Fibroblast of the aortic adventitia (primary cell): Measurements from ENCODE around the gene DDX52. TPM values are rescaled to one million over a fixed set of nuclear protein-coding genes. Genes with fewer than 3 reads are reported as not detected.

Experiments
- DNase-seq: peaks from one replicate; pipeline ENCODE4 v3.0.0-alpha.2; 2010; ENCODE audit warnings: low read depth
- H3K4me3 ChIP-seq: 2 replicates; pipeline ENCODE4 v1.5.1; 2011; ENCODE audit warnings: low read depth, mild to moderate bottlenecking, control low read depth, low read length, moderate library complexity
- total RNA-seq: library from RNA; depleted of rRNA; stranded (reverse); fragments of >200 nt; gene quantifications from 2 replicates; pipeline ENCODE4 v1.2.3, GENCODE V29; 2012; ENCODE audit warnings: low replicate concordance
- TF ChIP-seq, protein P1 (sequence below): IDR thresholded peaks from 2 replicates; pipeline ENCODE4 v1.5.1; 2011; ENCODE audit warnings: mild to moderate bottlenecking, low read length, control low read depth, inconsistent platforms; ENCODE audit not compliant: insufficient read depth

Gene DDX52
- total RNA-seq, 1 donor, result 29.9 TPM

DNA sequence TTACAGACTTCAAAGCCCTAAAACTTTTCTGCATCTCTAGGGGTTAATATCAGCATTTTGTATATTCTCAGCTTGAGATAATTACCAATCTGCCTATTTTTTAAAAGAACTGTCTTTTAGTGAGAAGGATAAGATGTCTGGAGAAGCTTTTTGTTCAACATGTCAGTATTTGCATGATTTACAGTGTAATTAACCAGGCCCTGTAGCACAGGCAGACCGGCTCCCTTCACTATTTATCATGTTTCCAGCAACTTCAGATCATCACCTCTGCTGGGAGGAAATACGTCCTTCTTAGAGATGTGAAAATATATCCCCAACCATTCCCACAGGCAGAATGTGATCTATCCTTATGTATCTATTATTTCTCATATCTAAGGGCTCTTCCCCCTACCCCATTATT is 8.6 kb upstream of the DDX52 start:
- TF ChIP-seq, protein P1, sequence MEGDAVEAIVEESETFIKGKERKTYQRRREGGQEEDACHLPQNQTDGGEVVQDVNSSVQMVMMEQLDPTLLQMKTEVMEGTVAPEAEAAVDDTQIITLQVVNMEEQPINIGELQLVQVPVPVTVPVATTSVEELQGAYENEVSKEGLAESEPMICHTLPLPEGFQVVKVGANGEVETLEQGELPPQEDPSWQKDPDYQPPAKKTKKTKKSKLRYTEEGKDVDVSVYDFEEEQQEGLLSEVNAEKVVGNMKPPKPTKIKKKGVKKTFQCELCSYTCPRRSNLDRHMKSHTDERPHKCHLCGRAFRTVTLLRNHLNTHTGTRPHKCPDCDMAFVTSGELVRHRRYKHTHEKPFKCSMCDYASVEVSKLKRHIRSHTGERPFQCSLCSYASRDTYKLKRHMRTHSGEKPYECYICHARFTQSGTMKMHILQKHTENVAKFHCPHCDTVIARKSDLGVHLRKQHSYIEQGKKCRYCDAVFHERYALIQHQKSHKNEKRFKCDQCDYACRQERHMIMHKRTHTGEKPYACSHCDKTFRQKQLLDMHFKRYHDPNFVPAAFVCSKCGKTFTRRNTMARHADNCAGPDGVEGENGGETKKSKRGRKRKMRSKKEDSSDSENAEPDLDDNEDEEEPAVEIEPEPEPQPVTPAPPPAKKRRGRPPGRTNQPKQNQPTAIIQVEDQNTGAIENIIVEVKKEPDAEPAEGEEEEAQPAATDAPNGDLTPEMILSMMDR, result no peak
- no peak for DNase-seq
- H3K4me3 ChIP-seq, result no peak overlapping the region

DNA sequence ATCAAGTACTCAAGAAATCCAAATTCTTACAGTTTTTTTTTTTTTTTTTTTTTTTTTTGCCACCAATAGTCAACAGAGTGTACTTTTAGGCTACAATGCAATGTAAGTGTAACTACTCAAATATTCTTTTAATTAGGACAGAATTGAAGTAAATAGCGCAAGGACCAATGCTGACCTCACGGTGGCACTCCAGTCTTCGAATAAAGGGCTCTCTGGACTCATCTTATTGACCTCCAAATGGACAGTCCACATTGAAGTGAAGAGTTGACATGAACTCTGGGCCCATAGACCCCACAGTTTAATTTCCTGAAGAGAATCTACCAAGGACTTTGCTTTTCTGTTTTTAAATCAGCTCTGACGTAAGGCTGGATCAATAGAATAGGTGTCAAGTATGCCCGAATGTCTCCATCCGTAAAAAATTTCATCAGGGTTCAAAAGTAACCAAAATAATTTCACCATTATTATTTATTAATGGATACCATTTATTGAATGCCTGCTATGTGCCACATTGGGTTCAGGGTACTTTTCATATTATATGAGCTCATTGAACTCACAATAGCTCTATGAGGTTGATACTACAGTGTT is 7.3 kb upstream of the DDX52 start:
- peak; percentile 59 for DNase-seq
- TF ChIP-seq, protein P1, result peak; percentile 52
- no peak overlapping the region for H3K4me3 ChIP-seq

DNA sequence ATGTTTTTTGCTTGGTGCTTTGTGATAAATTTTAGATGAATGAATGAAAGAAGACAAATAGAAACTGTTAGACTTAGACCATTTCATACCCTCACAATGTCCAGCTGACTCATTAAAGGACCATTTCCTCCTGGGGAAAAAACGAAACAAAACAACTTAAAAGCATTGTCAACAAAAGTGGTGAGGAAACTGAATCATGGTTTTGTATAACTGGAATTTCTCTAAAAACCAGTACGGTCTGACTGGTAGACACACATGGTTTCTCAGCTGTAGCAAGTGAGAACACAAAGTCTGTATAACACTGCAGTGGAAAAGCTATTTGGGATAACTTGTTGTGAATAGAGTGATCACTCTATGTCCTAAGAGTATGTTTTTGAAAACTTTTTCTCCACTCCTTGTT is 5.3 kb upstream of the DDX52 start:
- TF ChIP-seq, protein P1, result no peak
- peak; percentile 71 for DNase-seq
- H3K4me3 ChIP-seq, result no peak overlapping the region

DNA sequence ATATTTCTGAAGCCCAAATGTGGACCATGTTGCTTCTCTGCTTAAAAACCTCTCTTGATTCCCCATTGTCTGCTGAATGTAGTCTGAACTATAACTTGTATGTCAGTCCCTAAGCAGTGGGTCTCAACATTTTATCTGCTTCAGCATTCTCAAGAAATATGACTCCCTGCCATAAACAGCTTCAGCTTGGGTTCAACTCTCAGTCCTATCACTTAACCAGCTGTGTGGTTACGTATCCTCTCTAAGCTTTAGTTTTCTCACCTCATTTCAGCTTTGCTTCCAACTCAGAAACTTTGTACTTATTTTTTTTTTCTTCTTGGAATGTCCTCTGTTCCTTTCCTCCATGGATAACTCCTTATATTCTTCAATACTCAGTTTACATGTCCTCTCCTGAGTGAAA is 4.6 kb upstream of the DDX52 start:
- no peak overlapping the region for H3K4me3 ChIP-seq
- TF ChIP-seq, protein P1, result no peak
- DNase-seq, result no peak

DNA sequence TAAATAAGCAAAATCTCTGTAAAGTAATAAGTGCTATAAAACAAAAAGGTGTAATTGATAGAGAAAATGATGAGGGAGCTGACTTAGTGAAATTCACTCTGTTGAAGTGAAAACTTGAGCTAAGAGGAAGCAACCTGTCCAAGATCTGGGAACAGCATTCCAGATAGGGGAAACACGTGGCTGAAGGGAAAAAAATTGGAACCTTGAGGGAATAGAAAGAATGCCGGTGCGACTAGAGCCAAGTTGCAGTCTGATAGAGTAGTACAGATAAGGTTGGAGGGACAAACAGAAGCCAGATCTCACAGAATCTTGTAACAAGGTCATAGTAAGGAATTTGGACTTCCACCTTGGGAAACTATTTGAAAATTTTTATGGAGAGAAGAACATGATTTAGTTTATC is 623 bp upstream of the DDX52 start:
- peak; percentile 48 for DNase-seq
- H3K4me3 ChIP-seq, result peak overlapping the region; percentile 94
- TF ChIP-seq, protein P1, result no peak

DNA sequence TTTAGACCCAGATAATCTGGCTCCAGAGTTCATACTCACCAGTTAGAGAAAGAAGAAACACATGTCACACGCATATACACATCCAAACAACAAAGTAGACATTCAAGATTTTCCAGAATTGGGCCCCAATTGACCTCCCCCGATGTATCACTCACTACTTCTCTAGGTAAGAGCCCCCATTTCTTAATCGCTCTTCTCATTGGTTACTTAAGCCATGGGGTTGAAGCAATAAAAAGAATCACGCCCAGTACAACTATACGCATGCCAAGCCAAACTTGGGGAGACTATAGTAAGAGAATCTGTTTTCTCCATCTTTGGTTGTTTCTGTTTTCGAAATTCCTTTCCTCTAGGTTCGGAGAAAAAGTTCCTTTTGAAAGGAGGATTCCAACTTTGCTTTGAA is 565 bp downstream of the DDX52 start:
- peak; percentile 48 for DNase-seq
- H3K4me3 ChIP-seq, result peak overlapping the region; percentile 94
- TF ChIP-seq, protein P1, result no peak

DNA sequence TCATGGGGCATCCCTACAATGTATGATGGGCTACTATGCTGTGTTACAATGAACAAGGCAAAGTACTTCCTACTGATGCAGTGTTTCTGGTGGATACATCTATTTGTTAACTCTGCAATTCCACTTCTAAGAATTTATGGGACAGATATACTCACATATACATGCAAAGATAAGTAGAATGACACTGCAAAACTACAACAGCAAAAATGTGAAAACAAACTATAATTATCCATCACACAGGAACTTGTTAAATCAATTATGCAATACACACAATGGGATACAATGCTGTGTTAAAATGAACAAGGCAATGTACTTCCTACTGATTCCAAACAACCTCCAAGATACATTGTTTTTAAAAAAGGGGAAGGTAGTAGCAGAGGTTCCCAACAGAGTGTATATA is 3.2 kb downstream of the DDX52 start:
- TF ChIP-seq, protein P1, result no peak
- DNase-seq, result no peak

More for the DNA sequence above, 3.2 kb downstream of the DDX52 start:
- no peak overlapping the region for H3K4me3 ChIP-seq
